Measurements from ENCODE around the gene GXYLT2. TPM values are rescaled to one million over a fixed set of nuclear protein-coding genes. Genes with fewer than 3 reads are reported as not detected.

The GXYLT2 gene
- 64.6 and 66.1 TPM in 2 replicates for total RNA-seq (2014; rRNA removed; shearing (Covaris generic))

- DNase-seq (ENCODE audit: low read depth), result peak; percentile 81
Observed at GRCh38 chr3:72887705-72888545, at the start of gene GXYLT2. Gene GXYLT2 (plus strand): TSS chr3:72888046. CDS start chr3:72888234, 188 bp downstream.

- no peak for DNase-seq (ENCODE audit: low read depth)
Observed at GRCh38 chr3:72839057-72839456, 48.8 kb upstream of the GXYLT2 start.

- DNase-seq (ENCODE audit: low read depth), result peak; percentile 14
Observed at GRCh38 chr3:72844436-72844993, 43.3 kb upstream of the GXYLT2 start.

- no peak for DNase-seq (ENCODE audit: low read depth)
Observed at GRCh38 chr3:72846166-72846565, 41.7 kb upstream of the GXYLT2 start.

- DNase-seq (ENCODE audit: low read depth), result no peak
Observed at GRCh38 chr3:72847282-72847681, 40.6 kb upstream of the GXYLT2 start.

GRCh38 chr3:72847751-72848702, 39.8 kb upstream of the GXYLT2 start, which contains the start of gene SHQ1:
Gene SHQ1 (minus strand): TSS chr3:72848445. CDS start chr3:72848340, 105 bp downstream.
- DNase-seq (ENCODE audit: low read depth), result peak; percentile 96

- DNase-seq (ENCODE audit: low read depth), result peak; percentile 47
Observed at GRCh38 chr3:72848703-72849081, 39.2 kb upstream of the GXYLT2 start.

GRCh38 chr3:72855001-72855400, 32.8 kb upstream of the GXYLT2 start:
- DNase-seq (ENCODE audit: low read depth), result peak; percentile 54

- no peak for DNase-seq (ENCODE audit: low read depth)
Observed at GRCh38 chr3:72860053-72860452, 27.8 kb upstream of the GXYLT2 start.

- DNase-seq (ENCODE audit: low read depth), result no peak
Observed at GRCh38 chr3:72860846-72861245, 27.0 kb upstream of the GXYLT2 start.

- no peak for DNase-seq (ENCODE audit: low read depth)
Observed at GRCh38 chr3:72862314-72863090, 25.3 kb upstream of the GXYLT2 start.

GRCh38 chr3:72872183-72872582, 15.7 kb upstream of the GXYLT2 start:
- peak; percentile 92 for DNase-seq (ENCODE audit: low read depth)

GRCh38 chr3:72887343-72887704, 522 bp upstream of the GXYLT2 start:
- DNase-seq (ENCODE audit: low read depth), result peak; percentile 28

- DNase-seq (ENCODE audit: low read depth), result peak; percentile 36
Observed at GRCh38 chr3:72888546-72889309, 882 bp downstream of the GXYLT2 start.

- no peak for DNase-seq (ENCODE audit: low read depth)
Observed at GRCh38 chr3:72889310-72890165, 1.7 kb downstream of the GXYLT2 start.

- no peak for DNase-seq (ENCODE audit: low read depth)
Observed at GRCh38 chr3:72890166-72890925, 2.5 kb downstream of the GXYLT2 start.

- peak; percentile 100 for DNase-seq (ENCODE audit: low read depth)
Observed at GRCh38 chr3:72891053-72891855, 3.4 kb downstream of the GXYLT2 start.
